HG02763 (cell line): ENCODE results near the gene SLC35B4.
A peak's percentile ranks its signal among the peaks of the same experiment; 100 is the strongest.

ENCODE experiments used
- ATAC-seq: cut with Tn5 transposase; IDR thresholded peaks from one replicate; pipeline ENCODE4 v1.9.1; 2021; ENCODE audit warnings: mild to moderate bottlenecking, moderate library complexity; ENCODE audit not compliant: unreplicated experiment

The SLC35B4 gene

GRCh38 chr7:134293002-134293740, 23.6 kb downstream of the SLC35B4 start:
- ATAC-seq = peak; percentile 100

- no peak for ATAC-seq
These were observed 26.4 kb downstream of the SLC35B4 start for GRCh38 chr7:134290286-134290685.

GRCh38 chr7:134289841-134290240, 26.9 kb downstream of the SLC35B4 start:
- no peak for ATAC-seq

GRCh38 chr7:134289423-134289822, 27.3 kb downstream of the SLC35B4 start:
- ATAC-seq = no peak

GRCh38 chr7:134287916-134288659, 28.6 kb downstream of the SLC35B4 start:
- ATAC-seq = no peak

- no peak for ATAC-seq
These were observed 31.8 kb downstream of the SLC35B4 start for GRCh38 chr7:134284952-134285351.

- ATAC-seq = no peak
These were observed 32.7 kb downstream of the SLC35B4 start for GRCh38 chr7:134284011-134284410.

- ATAC-seq = no peak
These were observed 36.2 kb downstream of the SLC35B4 start for GRCh38 chr7:134280508-134280907.

GRCh38 chr7:134279898-134280297, 36.8 kb downstream of the SLC35B4 start:
- ATAC-seq = no peak

GRCh38 chr7:134279336-134279735, 37.4 kb downstream of the SLC35B4 start:
- no peak for ATAC-seq

- ATAC-seq = no peak
These were observed 38.1 kb downstream of the SLC35B4 start for GRCh38 chr7:134278502-134279153.

- no peak for ATAC-seq
These were observed 39.8 kb downstream of the SLC35B4 start for GRCh38 chr7:134276951-134277350.

GRCh38 chr7:134262322-134262721, 54.4 kb downstream of the SLC35B4 start:
- no peak for ATAC-seq

GRCh38 chr7:134255814-134256213, 60.9 kb downstream of the SLC35B4 start:
- no peak for ATAC-seq

GRCh38 chr7:134254311-134254710, 62.4 kb downstream of the SLC35B4 start:
- ATAC-seq = no peak

- ATAC-seq = no peak
These were observed 68.5 kb downstream of the SLC35B4 start for GRCh38 chr7:134248196-134248595.

- ATAC-seq = no peak
These were observed 70.0 kb downstream of the SLC35B4 start for GRCh38 chr7:134246761-134247160.

GRCh38 chr7:134246347-134246746, 70.4 kb downstream of the SLC35B4 start:
- ATAC-seq = no peak

- peak; percentile 54 for ATAC-seq
These were observed 71.5 kb downstream of the SLC35B4 start for GRCh38 chr7:134245253-134245652.
